B cell (primary cell): ENCODE results near the gene GHRL.

Experiments used
- CTCF ChIP-seq: fragments of 200-600 bp; IDR thresholded peaks from one replicate; pipeline ENCODE4 v1.8.0; 2022; ENCODE audit warnings: antibody characterized with exemption, mild to moderate bottlenecking
- EZH2 ChIP-seq: IDR thresholded peaks from 2 replicates; pipeline ENCODE4 v1.6.1; 2012; ENCODE audit warnings: borderline replicate concordance, low read depth, mild to moderate bottlenecking, moderate library complexity, low read length; ENCODE audit not compliant: insufficient read depth, poor library complexity, severe bottlenecking

GRCh38 chr3:10289077-10289476, 3.7 kb downstream of the GHRL start:
- TF ChIP-seq CTCF: no peak
- no peak for TF ChIP-seq EZH2
